GM21717 (cell line): Measurements from ENCODE around the gene TMOD2.

Source experiments
- ATAC-seq: cut with Tn5 transposase; IDR thresholded peaks from one replicate; pipeline ENCODE4 v1.9.1; 2021; ENCODE audit warnings: mild to moderate bottlenecking, moderate library complexity; ENCODE audit not compliant: unreplicated experiment

Gene TMOD2

GRCh38 chr15:51809457-51809856 lies 58.1 kb downstream of the TMOD2 start:
- no peak for ATAC-seq

- no peak for ATAC-seq
Observed at GRCh38 chr15:51812598-51812997, 61.2 kb downstream of the TMOD2 start.

- no peak for ATAC-seq
Observed at GRCh38 chr15:51814606-51815005, 63.2 kb downstream of the TMOD2 start.

GRCh38 chr15:51816611-51817010 lies 65.2 kb downstream of the TMOD2 start:
- no peak for ATAC-seq

GRCh38 chr15:51818150-51818549 lies 66.8 kb downstream of the TMOD2 start:
- ATAC-seq = no peak

GRCh38 chr15:51825698-51826097 lies 74.3 kb downstream of the TMOD2 start:
- no peak for ATAC-seq

- no peak for ATAC-seq
Observed at GRCh38 chr15:51828621-51829375, 77.4 kb downstream of the TMOD2 start.

GRCh38 chr15:51829376-51830275 lies 78.2 kb downstream of the TMOD2 start, which contains the start of gene TMOD3:
TSS of gene TMOD3 (plus strand) at chr15:51829653. CDS start at chr15:51862885, 33,232 bp downstream.
- ATAC-seq = peak; percentile 82

- ATAC-seq = peak; percentile 8
Observed at GRCh38 chr15:51830276-51830806, 78.9 kb downstream of the TMOD2 start.

- no peak for ATAC-seq
Observed at GRCh38 chr15:51833772-51834171, 82.4 kb downstream of the TMOD2 start.

- ATAC-seq = no peak
Observed at GRCh38 chr15:51837792-51838251, 86.4 kb downstream of the TMOD2 start.

GRCh38 chr15:51838270-51838669 lies 86.9 kb downstream of the TMOD2 start:
- no peak for ATAC-seq

- no peak for ATAC-seq
Observed at GRCh38 chr15:51840692-51841091, 89.3 kb downstream of the TMOD2 start.

- no peak for ATAC-seq
Observed at GRCh38 chr15:51841406-51842040, 90.1 kb downstream of the TMOD2 start.

GRCh38 chr15:51842265-51842664 lies 90.9 kb downstream of the TMOD2 start:
- no peak for ATAC-seq

- ATAC-seq = no peak
Observed at GRCh38 chr15:51842852-51843737, 91.7 kb downstream of the TMOD2 start.

GRCh38 chr15:51844747-51845426 lies 93.5 kb downstream of the TMOD2 start:
- no peak for ATAC-seq

- ATAC-seq = no peak
Observed at GRCh38 chr15:51846066-51846462, 94.7 kb downstream of the TMOD2 start.

- no peak for ATAC-seq
Observed at GRCh38 chr15:51846463-51847230, 95.2 kb downstream of the TMOD2 start.
